Measurements from ENCODE around the gene OR6V1. TPM values are rescaled to one million over a fixed set of nuclear protein-coding genes. Genes with fewer than 3 reads are reported as not detected.
"Not testable (repeated sequence)": the region's sequence is repeated elsewhere in the genome, so short reads cannot be mapped to it uniquely, and the experiment has no call there.

The OR6V1 gene
- total and polyA plus RNA-seq, 2 donors (not counting 1 experiment from before 2014, with no cell fraction given) = not detected

GRCh38 chr7:143088549-143089231 lies 36.5 kb downstream of the OR6V1 start:
- ATAC-seq (ENCODE audit: low read depth); DNase-seq; H3K27ac Mint-ChIP-seq; CTCF ChIA-PET; H3K4me2 ChIP-seq (replicated peaks; ENCODE audit: low read depth, low read length, poor library complexity, severe bottlenecking); H3K27ac ChIP-seq (ENCODE audit: low read length in 2 of 2); H3K36me3 ChIP-seq (replicated peaks in 1 of 2; ENCODE audit: control extremely low read depth in 1 of 2, control insufficient read depth in 1 of 2, extremely low read depth in 1 of 2, insufficient read depth in 2 of 2, low read length in 1 of 2); H3K79me2 ChIP-seq (ENCODE audit: control insufficient read depth, insufficient read depth, low read length); H3K4me3 ChIP-seq (ENCODE audit: control extremely low read depth in 1 of 5, extremely low read depth in 1 of 5, insufficient read depth in 1 of 5, low read depth in 2 of 5, low read length in 4 of 5); H3K9ac ChIP-seq (ENCODE audit: low read length); H2AFZ ChIP-seq (ENCODE audit: insufficient read depth, low read depth, low read length, poor library complexity, severe bottlenecking); H3K4me3 Mint-ChIP-seq; H3K27me3 Mint-ChIP-seq; POLR2A ChIA-PET; H3K27me3 ChIP-seq (replicated peaks in 1 of 4; ENCODE audit: control extremely low read depth in 1 of 4, control insufficient read depth in 3 of 4, insufficient read depth in 4 of 4, low read length in 3 of 4); H4K20me1 ChIP-seq (ENCODE audit: control insufficient read depth, insufficient read depth, low read length, poor library complexity, severe bottlenecking): not testable (repeated sequence)
- H3K9me3 Mint-ChIP-seq (ENCODE audit: insufficient read depth) = peaks cover 21% of the 10 kb centered on the region
- WGBS (ENCODE audit: insufficient coverage) = 97% methylated on average over 13 of the region's 16 CpGs
- peaks cover 29 to 34% of the 10 kb centered on the region in 2 donors for H3K4me1 ChIP-seq (ENCODE audit: control insufficient read depth in 2 of 2, insufficient read depth in 2 of 2, low read length in 2 of 2)
- H3K9me3 ChIP-seq (ENCODE audit: control extremely low read depth in 1 of 3, control insufficient read depth in 2 of 3, insufficient read depth in 1 of 3, low read length in 2 of 3) = peaks cover 4 to 16% (median 14%) of the 10 kb centered on the region in 3 donors
- H3K4me1 Mint-ChIP-seq = peaks cover 42% of the 10 kb centered on the region
- intact Hi-C loops (cut with micrococcal nuclease) = loop anchor here (5.0 kb wide), 2 partner anchors 34 to 119 kb away; no protein-coding TSS in a partner anchor

- CTCF ChIA-PET = interaction anchor here (1.0 kb wide), 1 partner anchor 12 kb away, joined by 3 read pairs; no protein-coding TSS in a partner anchor
- Histone ChIP-seq H3K27ac (ENCODE audit: low read length in 2 of 2) (no peak overlapping the region), H2AFZ (ENCODE audit: insufficient read depth, low read depth, low read length, poor library complexity, severe bottlenecking) (no peak overlapping the region), H3K9me3 (ENCODE audit: control extremely low read depth in 1 of 3, control insufficient read depth in 2 of 3, insufficient read depth in 1 of 3, low read length in 2 of 3) (peaks cover 3 to 35% (median 7%) of the 10 kb centered on the region in 3 donors), H3K9ac (ENCODE audit: low read length) (no peak overlapping the region), H3K4me1 (ENCODE audit: control insufficient read depth in 2 of 2, insufficient read depth in 2 of 2, low read length in 2 of 2) (no peaks in the 10 kb centered on the region), H4K20me1 (ENCODE audit: control insufficient read depth, insufficient read depth, low read length, poor library complexity, severe bottlenecking) (no peaks in the 10 kb centered on the region), H3K36me3 (replicated peaks in 1 of 2; ENCODE audit: control extremely low read depth in 1 of 2, control insufficient read depth in 1 of 2, extremely low read depth in 1 of 2, insufficient read depth in 2 of 2, low read length in 1 of 2) (no peaks in the 10 kb centered on the region), H3K4me3 (ENCODE audit: control extremely low read depth in 1 of 5, extremely low read depth in 1 of 5, insufficient read depth in 1 of 5, low read depth in 2 of 5, low read length in 4 of 5) (no peak overlapping the region), H3K4me2 (replicated peaks; ENCODE audit: low read depth, low read length, poor library complexity, severe bottlenecking) (no peak overlapping the region), H3K79me2 (ENCODE audit: control insufficient read depth, insufficient read depth, low read length) (no peaks in the 10 kb centered on the region), H3K27me3 (replicated peaks in 1 of 4; ENCODE audit: control extremely low read depth in 1 of 4, control insufficient read depth in 3 of 4, insufficient read depth in 4 of 4, low read length in 3 of 4) (no peaks in the 10 kb centered on the region)
- POLR2A ChIA-PET = no interaction called here
- Mint-ChIP-seq H3K4me1 (peaks cover 8% of the 10 kb centered on the region), H3K27ac (no peak overlapping the region), H3K4me3 (no peak overlapping the region), H3K27me3 (no peaks in the 10 kb centered on the region), H3K9me3 (ENCODE audit: insufficient read depth) (peaks cover 28% of the 10 kb centered on the region)
- 83% methylated on average over 1 of the region's 2 CpGs for WGBS (ENCODE audit: insufficient coverage)
- intact Hi-C loops (cut with micrococcal nuclease) = no loop called here
- no peak for ATAC-seq (ENCODE audit: low read depth)
- TF ChIP-seq CTCF (IDR thresholded peaks at IDR 0.05) (no peak), EZH2 (IDR thresholded peaks at IDR 0.05; ENCODE audit: borderline replicate concordance, insufficient read depth, low read depth, low read length, poor library complexity, severe bottlenecking) (no peak)
- DNase-seq = no peak
Measured at GRCh38 chr7:143096146-143096545, 44.0 kb downstream of the OR6V1 start.

GRCh38 chr7:143099579-143099978 lies 47.4 kb downstream of the OR6V1 start:
- DNase-seq; H3K4me2 ChIP-seq (replicated peaks; ENCODE audit: low read depth, low read length, poor library complexity, severe bottlenecking); POLR2A ChIA-PET; H3K4me3 Mint-ChIP-seq; H3K27ac Mint-ChIP-seq; H3K36me3 ChIP-seq (replicated peaks in 1 of 2; ENCODE audit: control extremely low read depth in 1 of 2, control insufficient read depth in 1 of 2, extremely low read depth in 1 of 2, insufficient read depth in 2 of 2, low read length in 1 of 2); H3K4me3 ChIP-seq (ENCODE audit: control extremely low read depth in 1 of 5, extremely low read depth in 1 of 5, insufficient read depth in 1 of 5, low read depth in 2 of 5, low read length in 4 of 5); H3K9ac ChIP-seq (ENCODE audit: low read length); H3K79me2 ChIP-seq (ENCODE audit: control insufficient read depth, insufficient read depth, low read length); H3K27me3 ChIP-seq (replicated peaks in 1 of 4; ENCODE audit: control extremely low read depth in 1 of 4, control insufficient read depth in 3 of 4, insufficient read depth in 4 of 4, low read length in 3 of 4); ATAC-seq (ENCODE audit: low read depth); H2AFZ ChIP-seq (ENCODE audit: insufficient read depth, low read depth, low read length, poor library complexity, severe bottlenecking); intact Hi-C loops (cut with micrococcal nuclease); H3K4me1 Mint-ChIP-seq; CTCF ChIA-PET; H3K27me3 Mint-ChIP-seq; H3K27ac ChIP-seq (ENCODE audit: low read length in 2 of 2); H3K4me1 ChIP-seq (ENCODE audit: control insufficient read depth in 2 of 2, insufficient read depth in 2 of 2, low read length in 2 of 2); H4K20me1 ChIP-seq (ENCODE audit: control insufficient read depth, insufficient read depth, low read length, poor library complexity, severe bottlenecking): not testable (repeated sequence)
- WGBS (ENCODE audit: insufficient coverage) = no CpG with 5 or more reads among the region's 1 CpG
- H3K9me3 ChIP-seq (ENCODE audit: control extremely low read depth in 1 of 3, control insufficient read depth in 2 of 3, insufficient read depth in 1 of 3, low read length in 2 of 3) = peaks cover 7 to 35% (median 7%) of the 10 kb centered on the region in 3 donors
- H3K9me3 Mint-ChIP-seq (ENCODE audit: insufficient read depth) = peaks cover 32% of the 10 kb centered on the region

All from B cell (primary cell).